GM19025 (cell line): ENCODE results near the gene RPRML.
"Not testable (repeated sequence)": the region's sequence is repeated elsewhere in the genome, so short reads cannot be mapped to it uniquely, and the experiment has no call there.

Experiments
- ATAC-seq: cut with Tn5 transposase; IDR thresholded peaks from one replicate; pipeline ENCODE4 v1.9.1; 2021; ENCODE audit warnings: mild to moderate bottlenecking, low read depth, moderate library complexity; ENCODE audit not compliant: unreplicated experiment

RPRML gene

DNA sequence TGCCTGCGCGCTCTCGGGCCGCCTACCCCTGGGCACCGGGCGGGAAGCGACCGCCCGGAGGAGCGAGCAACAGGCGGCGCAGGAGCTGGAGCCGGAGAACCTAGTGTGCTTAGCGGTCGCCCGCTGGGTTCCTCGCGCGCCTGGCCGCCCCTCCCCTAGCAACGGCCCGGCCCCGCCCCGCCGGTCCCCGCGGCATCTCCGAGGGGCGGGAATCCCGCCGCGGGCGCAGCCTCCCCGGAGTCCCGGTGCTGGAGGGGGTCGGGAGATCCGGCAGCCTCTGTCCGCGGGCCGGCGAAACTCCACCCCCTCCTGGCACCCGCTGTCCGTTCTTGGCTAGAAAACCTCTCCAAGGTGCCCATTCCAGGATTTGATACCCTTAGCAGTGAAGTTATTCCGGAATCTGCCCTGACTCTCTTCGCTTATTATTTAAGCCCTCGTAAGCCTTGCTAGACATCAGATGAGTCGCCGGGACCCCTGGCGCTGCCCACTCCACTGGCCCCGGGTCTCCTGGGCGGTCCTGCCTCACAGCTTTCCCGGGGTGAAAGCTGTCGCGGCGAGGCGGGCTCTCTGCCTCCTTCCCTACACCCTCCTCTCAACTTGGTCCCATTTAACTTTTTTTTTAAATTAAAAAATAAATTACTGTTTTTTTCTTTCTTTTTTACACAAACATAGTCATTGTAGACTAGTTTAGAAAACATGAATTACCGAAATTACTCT lies at the start of gene RPRML:
Gene RPRML (minus strand): TSS at position 107 of the 717 bp plus-strand sequence. CDS start 246 bp downstream, outside the sequence.
- ATAC-seq, result no peak

DNA sequence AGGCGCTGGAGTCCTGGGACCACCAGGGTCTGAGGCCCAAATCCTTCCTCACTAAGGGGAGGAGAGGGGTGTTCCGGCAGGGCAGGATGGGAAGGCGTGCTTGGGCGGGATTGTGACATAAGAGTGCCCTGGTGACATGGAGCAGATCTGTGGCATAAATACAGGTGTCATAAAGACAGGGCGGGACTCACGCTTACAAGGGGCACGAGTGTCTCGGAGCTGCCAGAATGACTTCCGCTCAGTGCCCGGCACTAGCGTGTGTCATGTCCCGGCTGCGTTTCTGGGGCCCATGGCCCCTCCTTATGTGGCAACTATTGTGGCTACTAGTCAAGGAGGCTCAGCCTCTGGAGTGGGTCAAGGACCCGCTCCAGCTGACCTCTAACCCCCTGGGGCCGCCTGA lies 37.9 kb upstream of the RPRML start:
- ATAC-seq, result not testable (repeated sequence)

DNA sequence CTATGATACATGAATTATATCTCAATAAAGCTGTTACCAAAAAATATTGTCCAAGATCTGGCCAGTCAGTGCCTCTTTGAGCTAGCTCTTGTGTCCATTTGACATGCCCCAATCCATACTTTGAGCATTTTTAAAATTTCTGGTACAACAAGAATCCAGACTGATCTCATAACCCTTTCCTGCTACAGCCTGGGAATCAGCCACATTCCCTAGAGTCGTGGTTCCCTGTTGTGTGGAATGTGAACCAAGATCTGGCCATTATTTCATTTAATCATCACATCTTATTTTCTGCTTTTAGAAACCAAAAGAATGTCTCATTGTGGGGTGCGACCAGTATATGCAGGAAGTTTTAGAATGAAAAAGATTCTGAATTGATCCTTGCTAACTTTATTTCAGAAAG lies 34.3 kb upstream of the RPRML start:
- no peak for ATAC-seq

DNA sequence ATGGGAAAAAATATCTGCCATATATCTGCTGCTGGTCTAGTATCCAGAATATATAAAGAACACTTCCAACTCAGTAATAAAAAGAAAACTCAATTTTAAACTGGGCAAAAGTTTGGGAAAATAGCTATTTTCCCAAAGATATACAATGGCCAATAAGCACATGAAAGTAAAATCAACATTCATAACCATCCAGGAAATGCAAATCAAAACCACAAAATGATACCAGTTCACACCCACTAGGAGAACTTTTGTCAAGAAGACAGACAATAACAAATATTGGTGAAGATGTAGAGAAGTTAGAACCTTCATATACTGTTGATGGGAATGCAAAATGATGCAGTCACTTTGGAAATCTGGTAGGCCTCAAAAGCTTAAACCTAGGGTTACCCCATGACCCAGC lies 33.4 kb upstream of the RPRML start:
- ATAC-seq, result no peak

DNA sequence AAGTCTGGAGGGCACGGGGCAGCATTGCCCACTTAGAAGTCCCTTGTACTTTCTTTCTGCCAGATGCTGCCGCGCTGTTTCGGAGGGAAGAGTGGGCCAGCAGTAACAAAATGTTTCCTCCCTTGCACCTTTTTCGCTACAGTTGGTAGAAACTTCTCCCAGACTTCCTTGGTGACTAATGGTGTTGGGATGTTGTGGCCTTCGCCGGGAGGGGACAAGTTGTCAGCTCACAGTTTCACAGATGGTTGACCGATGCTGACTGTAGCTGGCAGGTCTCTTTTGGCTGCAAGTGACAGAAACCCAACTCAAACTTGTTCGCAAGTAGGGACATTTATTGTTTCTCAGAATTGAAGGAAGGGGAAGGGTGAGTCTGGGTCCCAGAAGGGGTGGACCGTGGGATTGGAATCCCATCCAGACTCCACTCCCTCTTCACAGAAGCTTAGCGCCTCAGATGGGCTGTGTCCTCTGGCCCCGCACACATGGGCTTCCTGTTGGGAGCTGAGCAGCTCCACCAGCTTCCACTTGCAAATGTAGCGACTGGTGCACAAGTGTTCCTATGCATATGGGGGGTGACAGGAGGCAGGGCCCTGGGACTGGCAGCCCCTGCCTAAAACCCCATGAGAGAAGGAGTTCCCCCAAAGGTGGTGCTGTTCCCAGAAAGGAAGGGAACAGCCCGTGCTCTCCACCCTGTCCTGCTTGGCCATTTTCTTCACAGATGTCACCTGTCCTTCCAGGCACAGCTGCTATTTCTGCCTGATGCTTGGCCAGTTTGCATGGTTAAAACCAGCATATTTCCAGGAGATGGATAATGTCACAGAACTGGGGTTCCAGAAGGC lies 30.9 kb upstream of the RPRML start:
- ATAC-seq, result no peak

DNA sequence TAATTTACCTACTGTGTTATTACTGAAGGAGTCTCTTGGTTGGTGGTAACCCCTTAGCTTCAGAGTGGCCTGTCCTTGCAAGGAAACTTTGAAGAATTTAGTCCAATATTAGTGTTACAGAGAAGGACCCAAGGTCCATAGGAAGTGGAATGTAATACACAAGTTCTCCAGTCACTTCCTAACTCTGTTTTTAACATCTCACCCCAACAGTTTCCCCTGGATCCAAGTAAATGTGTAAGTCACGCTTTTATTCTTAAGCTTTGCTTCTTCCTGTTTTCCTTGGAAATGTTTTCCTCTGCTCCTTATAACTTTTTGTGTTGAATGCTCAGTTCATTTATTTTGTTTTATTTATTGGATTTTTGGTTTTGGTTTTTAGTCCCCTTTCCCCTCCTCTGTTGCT lies 25.9 kb upstream of the RPRML start:
- no peak for ATAC-seq

DNA sequence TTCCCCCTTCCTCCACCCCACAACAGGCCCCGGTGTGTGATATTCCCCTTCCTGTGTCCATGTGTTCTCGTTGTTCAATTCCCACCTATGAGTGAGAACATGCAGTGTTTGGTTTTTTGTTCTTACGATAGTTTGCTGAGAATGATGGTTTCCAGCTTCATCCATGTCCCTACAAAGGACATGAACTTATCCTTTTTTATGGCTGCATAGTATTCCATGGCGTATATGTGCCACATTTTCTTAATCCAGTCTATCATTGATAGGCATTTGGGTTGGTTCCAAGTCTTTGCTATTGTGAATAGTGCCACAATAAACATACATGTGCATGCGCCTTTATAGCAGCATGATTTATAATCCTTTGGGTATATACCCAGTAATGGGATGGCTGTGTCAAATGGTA lies 24.8 kb upstream of the RPRML start:
- not testable (repeated sequence) for ATAC-seq

DNA sequence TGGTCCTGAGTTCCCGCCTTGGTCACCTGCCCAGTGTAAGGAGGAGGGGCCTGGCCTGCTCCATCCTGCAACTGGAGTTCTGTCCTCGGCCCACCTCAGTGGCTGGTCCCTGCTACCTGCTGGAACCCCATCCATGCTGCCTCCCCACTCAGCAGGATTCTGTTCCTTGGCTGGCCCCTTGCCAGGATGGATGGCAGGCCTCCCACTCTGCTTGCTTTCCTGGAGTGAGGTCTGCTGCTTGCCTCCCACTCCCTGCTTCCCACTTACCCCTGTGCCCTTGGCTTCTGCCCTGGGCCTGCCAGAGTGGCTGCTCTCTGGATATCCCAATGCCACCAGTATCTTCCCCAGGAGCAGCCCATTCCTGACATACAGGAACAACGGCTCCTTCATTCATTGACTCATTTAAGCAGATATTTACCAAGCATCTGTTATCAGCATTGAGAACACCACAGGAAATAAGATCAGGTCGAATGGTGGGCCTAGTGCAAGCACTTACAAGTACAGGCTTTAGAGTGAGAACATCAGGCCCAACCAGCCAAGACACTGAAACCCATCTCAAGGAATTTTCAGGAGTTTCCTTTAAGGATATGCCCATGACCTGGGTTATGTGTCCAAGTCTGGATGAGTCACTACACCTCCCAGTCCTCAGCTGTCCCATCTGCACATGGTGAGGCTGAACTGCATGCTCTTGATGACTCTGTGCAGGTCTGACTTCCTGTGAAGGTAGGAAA lies 17.0 kb upstream of the RPRML start:
- ATAC-seq, result no peak

DNA sequence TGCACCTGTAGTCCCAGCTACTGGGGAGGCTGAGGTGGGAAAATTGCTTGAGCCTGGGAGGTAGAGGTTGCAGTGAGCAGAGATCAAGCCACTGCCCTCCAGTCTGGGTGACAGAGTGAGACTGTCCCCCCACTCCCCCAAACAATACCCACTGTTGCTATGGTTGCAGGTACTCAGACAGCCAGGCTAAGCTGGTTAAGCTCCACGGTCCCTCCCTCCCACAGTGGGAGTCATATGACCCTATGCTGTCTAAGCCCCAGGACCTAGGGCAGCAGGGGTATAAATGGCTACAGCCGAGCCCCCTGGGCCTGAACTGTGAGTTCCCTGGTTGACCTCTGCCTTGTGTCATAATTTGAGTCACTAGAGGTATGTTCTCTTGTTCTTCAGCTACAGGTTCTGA lies 15.9 kb upstream of the RPRML start:
- ATAC-seq, result no peak

DNA sequence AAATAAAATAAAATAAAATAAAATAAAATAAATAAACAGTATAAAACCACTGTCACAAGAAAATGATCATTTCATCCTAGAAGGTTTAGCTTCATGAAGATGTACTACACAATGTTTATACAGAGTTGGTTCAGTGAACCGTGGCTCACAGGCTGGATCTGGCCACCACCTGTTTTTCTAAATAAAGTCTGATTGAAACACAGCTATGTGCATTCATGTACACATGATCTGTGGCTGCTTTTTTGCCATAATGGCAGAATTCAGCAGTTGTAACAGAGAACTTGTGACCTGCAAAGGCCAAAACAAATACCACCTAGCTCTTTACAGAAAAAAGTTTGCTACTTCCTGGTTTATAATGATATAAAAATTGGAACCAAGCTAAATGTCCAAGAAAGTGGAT lies 12.6 kb upstream of the RPRML start:
- no peak for ATAC-seq

DNA sequence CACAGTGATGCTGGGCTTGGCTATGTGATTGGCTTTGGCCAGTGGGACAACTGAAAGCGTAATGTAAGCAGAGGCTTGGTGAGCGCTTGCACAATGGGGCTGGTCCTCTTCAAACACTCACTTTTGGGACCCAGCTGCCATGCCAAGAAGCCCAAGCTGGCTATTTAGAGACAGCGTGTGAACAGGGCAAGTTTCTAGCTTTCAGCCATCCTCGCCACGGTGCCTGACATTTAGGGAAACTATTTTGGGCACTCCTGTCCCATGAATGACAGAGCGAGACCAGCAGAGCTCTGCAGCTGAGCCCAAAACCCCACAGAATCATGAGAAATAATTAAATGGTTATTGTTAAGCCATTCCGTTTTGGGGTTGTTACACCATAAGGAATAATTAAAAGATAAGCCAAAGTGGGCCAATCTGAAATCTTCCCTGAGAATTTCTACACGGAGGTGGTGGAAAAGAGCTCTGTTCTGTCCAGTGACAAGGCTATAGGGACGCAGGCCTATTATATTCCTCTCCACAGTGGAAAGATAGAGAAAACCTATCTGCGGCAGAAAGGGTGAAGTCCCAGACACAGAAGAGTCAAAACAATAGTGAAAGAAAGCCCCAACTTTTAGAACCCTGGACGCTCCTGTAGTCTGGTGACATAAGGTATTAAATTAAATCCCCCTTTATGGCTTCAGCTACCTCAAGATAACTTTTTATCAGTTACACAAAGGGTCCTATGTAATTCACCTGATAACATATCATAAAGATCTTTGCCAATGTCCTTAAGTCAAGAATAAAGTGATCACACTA lies 10.8 kb upstream of the RPRML start:
- no peak for ATAC-seq

DNA sequence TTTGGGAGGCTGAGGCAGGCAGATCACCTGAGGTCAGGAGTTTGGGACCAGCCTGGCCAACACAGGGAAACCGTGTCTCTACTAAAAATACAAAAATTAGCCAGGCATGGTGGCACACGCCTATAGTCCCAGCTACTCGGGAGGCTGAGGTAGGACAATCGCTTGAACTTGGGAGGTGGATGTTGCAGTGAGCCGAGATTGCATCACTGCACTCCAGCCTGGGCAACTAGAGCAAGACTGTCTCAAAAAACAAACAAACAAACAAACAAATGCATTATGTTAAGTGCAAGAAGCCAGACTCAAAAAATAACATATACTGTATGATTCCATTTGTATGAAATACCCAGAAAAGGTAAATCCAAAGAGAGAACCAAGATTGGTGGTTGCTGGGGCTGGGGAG lies 8.9 kb upstream of the RPRML start:
- ATAC-seq, result not testable (repeated sequence)

DNA sequence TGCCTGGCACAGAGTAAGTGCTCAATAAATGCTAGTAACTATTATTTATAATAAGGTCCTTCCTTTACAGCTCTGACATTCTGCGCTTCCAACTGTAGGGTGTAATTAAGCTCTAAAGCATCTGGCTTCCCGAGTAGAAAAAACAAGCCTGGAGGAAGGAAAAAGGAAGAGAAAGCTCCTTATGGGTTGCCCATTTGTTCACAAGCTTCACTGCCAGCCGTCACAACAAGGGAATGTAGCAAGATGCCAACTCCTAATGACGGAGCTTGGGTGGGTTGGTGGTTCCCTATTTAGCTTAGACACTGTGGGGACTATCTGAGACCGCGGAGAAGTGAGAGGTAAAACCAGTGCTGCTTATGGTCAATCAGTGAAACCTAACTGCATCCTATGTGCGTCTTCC lies 7.3 kb upstream of the RPRML start:
- ATAC-seq, result no peak

DNA sequence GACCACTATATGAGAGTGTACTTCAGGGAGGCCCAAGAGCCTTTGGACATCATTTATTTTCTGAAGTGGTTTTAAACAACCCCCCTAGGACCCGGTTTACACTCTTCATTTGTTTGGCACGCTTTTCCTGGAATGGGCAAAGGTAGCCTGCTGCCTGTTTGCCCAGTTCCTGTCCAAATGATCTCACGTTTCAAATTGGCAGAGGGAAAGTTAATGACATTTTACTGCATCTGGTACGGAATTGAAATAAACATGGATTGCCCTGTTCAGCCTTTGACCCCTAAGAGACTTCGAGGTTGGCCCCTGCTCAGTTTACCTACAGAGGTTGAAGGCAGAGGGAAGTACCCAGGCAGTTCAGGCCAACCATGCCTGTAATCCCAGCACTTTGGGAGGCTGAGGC lies 5.8 kb upstream of the RPRML start:
- no peak for ATAC-seq

DNA sequence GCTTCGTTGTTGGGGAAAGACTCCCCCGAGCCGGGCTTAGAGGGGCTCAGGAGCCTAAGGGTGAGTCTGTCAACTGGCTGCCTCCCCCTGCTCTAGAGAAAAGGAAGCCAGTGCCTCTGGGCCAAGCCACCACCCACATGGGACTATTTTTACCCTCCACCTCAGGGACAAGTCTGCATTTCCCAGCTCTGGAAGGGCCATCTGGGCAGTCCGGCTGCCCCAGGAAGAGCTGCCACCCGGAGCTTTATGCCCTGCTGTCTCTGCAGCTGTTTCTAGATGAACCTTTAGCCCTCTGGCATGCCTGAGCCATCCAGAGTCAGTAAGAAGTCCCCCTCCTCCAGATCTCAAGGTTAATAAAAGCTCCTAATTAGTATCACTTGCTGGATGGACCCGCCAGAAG lies 5.3 kb upstream of the RPRML start:
- ATAC-seq, result no peak

DNA sequence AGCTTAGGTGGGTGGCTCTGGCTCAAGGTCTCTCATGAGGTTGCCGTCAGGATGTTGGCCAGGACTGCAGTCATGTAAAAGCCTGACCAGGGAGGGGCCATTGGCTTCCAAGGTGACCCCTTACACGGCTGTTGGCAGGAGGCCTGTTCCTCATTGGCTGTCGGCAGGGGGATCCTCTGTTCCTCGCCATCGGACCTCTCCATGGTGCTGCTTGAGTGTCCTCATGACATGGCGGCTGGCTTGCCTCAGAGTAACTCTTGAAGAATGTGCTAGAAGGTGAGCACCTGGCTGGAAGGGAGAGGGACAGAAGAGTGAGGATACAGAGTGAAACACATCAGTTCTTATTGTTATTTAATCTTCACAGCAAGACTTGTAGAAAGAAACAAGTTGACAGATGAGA lies 4.7 kb upstream of the RPRML start:
- ATAC-seq, result no peak

DNA sequence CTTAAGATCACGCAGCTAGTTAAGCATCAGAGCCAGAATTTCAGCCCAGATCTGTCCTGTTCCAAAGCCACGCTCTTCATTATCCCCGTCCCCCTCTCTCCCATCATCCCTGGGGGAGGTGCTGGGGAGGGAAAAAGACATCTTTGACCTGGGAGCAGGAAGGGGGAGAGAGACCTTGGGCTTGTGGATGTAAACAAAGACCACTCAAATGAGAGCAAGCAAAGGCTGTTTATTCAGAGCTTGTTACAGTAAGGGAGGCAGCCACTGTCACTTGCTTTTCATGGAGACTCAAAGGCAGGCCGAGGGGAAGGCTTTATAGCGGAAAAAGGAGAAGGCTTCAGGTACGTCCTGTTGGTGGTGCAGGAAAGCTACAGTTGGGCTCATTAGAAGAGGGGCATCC lies 3.5 kb upstream of the RPRML start:
- no peak for ATAC-seq

DNA sequence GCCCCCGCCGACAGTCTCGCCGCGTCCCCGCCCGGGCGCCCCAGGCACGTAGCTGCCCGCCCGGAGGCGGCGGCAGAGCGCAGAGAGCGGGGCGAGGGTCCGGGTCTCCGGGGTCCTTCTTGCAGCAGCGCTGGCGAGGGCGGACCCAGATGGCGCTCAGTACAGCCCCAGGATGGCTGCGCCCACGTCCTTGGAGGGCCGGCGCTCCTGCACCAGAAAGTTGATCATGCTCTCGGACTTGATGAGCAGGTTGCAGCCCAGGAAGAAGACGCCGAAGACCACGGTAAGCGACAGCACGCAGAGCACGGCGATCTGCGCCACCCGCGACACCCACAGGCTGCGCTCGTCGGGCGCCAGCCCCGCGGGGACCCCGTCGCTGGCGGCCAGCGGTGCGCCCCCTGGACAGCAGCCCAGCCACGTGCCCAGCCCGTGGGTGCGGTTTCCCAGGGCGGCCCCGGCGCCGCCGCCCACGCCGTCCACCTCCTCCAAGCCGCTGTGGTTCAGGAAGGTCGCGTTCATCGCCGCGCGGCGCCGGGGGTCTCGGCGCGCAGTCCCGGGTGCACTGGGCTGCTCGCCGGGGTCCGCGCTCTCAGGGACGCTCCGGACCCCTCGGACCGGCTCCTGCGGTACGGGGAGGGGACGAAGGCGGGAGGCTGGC lies 435 bp downstream of the RPRML start:
- ATAC-seq, result no peak

DNA sequence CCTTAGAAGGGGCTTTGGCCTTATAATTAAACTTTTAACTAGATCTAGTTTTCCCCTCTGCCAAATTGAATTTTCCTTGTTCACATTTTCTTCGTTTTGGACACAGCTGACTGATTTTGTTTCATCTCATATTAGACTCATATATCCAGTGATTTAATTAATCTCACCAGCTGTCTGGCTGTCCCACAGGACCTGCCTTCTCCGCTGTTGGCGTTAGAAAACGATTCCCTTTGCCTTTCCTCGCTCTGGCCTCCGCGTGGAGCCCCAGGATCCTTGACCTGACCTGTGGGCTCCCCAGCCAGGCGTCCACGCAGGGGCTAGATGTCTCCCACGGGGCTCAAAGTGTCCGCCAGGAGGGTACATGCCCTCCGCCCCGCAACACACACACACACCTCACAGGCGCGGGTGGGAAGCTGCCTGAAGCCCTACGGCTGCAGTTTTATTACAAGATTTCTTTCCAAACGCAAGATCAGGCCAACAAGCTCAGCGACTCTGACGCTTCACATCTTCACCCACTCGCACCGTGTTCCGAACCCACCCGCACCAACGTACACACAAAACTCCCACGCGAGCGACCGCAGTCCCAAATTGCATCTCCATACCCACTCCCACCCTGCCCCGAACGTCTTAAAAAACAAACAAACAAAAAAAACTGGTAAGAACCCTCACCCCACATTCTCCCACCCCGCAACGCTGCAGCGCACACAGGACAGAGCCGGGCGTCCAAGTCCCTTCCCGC lies 1.1 kb downstream of the RPRML start:
- ATAC-seq, result no peak
